ENCODE measurements around the gene ATRAID. TPM values are rescaled to one million over a fixed set of nuclear protein-coding genes. Genes with fewer than 3 reads are reported as not detected.

The ATRAID gene
- 84.3 and 86.6 TPM in 2 replicates for total RNA-seq
- polyA plus RNA-seq, result 280 and 283 TPM in 2 replicates
- 212 and 219 TPM in 2 replicates for polyA plus RNA-seq (2011; cell fraction: cytosol; rRNA removed)
- 103 and 120 TPM in 2 replicates for polyA plus RNA-seq (2011; cell fraction: nucleus; rRNA removed)
- 105 and 106 TPM in 2 replicates for polyA plus RNA-seq (2012)
- 96.0 and 102 TPM in 2 replicates for polyA minus RNA-seq
- 84.5 TPM for polyA minus RNA-seq (2011; cell fraction: cytosol; rRNA and poly(A)+ RNA removed)
- polyA minus RNA-seq (2011; cell fraction: nucleus; rRNA and poly(A)+ RNA removed), result 38.5 and 46.4 TPM in 2 replicates
- Bru-seq, nascent RNA, result percentile 83 among the genes with signal in this experiment
- percentile 80 among the genes with signal in this experiment for BruChase-seq, experiment 1, labeled RNA remaining after a 6-hour chase
- percentile 67 among the genes with signal in this experiment for BruChase-seq, experiment 2, labeled RNA remaining after a 2-hour chase
- long read RNA-seq, transcript ATRAID-201 (7 exons, 1,240 nt), result major isoform, 286 of 391 reads
- long read RNA-seq, transcript ATRAID-202 (7 exons, 1,059 nt), result minor isoform, 88 of 391 reads
- long read RNA-seq, partial matches to known transcripts, result 12 of 391 reads
- long read RNA-seq, other reads (novel, unspliced or antisense), result 5 of 391 reads

- POLR2A ChIA-PET, result interaction anchor here (0.6 kb wide), 1 partner anchor 92 kb away, joined by 3 read pairs; no protein-coding TSS in a partner anchor
These were observed at the start of gene ATRAID, which contains the start of gene SLC5A6 for GRCh38 chr2:27211943-27212625. TSS of gene ATRAID (plus strand) at chr2:27212041. CDS start at chr2:27212369, 328 bp downstream. TSS of gene SLC5A6 (minus strand) at chr2:27212268. CDS start at chr2:27207650, 4,618 bp downstream.

More at GRCh38 chr2:27211943-27212625, at the start of gene ATRAID, which contains the start of gene SLC5A6:
- CTCF ChIA-PET, result interaction anchor here (1.1 to 1.8 kb wide), 4 partner anchors 17 to 91 kb away, joined by 4 to 7 read pairs (median 4); no protein-coding TSS in a partner anchor
- peak within 1 kb of the TSS; percentile 98 for H3K4me2 ChIP-seq (ENCODE audit: insufficient read depth, low read length)
- no peaks in the 10 kb centered on the region for H3K27me3 ChIP-seq (ENCODE audit: control insufficient read depth in 2 of 2, insufficient read depth in 2 of 2, low read length in 2 of 2)
- H3K9ac ChIP-seq (replicated peaks; ENCODE audit: extremely low read depth, insufficient read depth, low read length), result peak within 1 kb of the TSS; percentile 94
- BruUV-seq (replicated peaks), result no TSS peak
- peak within 1 kb of the TSS; percentile 68 to 91 (median 88) for H3K4me3 ChIP-seq (replicated peaks in 1 of 3; ENCODE audit: insufficient read depth in 1 of 3, low read depth in 1 of 3, low read length in 3 of 3)
- FAIRE-seq (peak; percentile 78), DNase-seq (ENCODE audit: low read depth, low spot score) (peak; percentile 92)
- H3K9me1 ChIP-seq (replicated peaks; ENCODE audit: control insufficient read depth, extremely low read depth, insufficient read depth, low read length), result no peaks in the 10 kb centered on the region
- peak within 1 kb of the TSS; percentile 94 for H2AFZ ChIP-seq (ENCODE audit: low read depth, low read length)
- H3K4me1 ChIP-seq (ENCODE audit: control insufficient read depth, extremely low read depth, insufficient read depth, low read length), result peaks cover 17% of the 10 kb centered on the region
- no peak for TF ChIP-seq FOS (IDR thresholded peaks at IDR 0.05; ENCODE audit: borderline replicate concordance, insufficient read depth, low read length)
- TF ChIP-seq CTCF (IDR thresholded peaks at IDR 0.05; ENCODE audit: extremely low read depth in 1 of 2, insufficient read depth in 1 of 2, low read depth in 1 of 2, low read length in 2 of 2), result no peak
- no peak for TF ChIP-seq EZH2 (IDR thresholded peaks at IDR 0.05; ENCODE audit: borderline replicate concordance, low read depth, low read length, severe bottlenecking)
- peak; percentile 98 for TF ChIP-seq POLR2A (IDR thresholded peaks at IDR 0.05; ENCODE audit: low read depth, low read length)
- TF ChIP-seq JUN (IDR thresholded peaks at IDR 0.05; ENCODE audit: borderline replicate concordance, insufficient read depth, insufficient read length, low read depth), result no peak
- no peak for TF ChIP-seq MYC (IDR thresholded peaks at IDR 0.05; ENCODE audit: low read depth, low read length)
- no peak for TF ChIP-seq MAX (IDR thresholded peaks at IDR 0.05; ENCODE audit: insufficient read depth, insufficient read length)
- no peak for TF ChIP-seq GATA2 (IDR thresholded peaks at IDR 0.05; ENCODE audit: insufficient read depth, insufficient read length, low read depth, low read length)
- peak; percentile 97 for TF ChIP-seq POLR2AphosphoS5 (IDR thresholded peaks at IDR 0.05; ENCODE audit: insufficient read depth, low read depth, low read length)
- H4K20me1 ChIP-seq (replicated peaks; ENCODE audit: control insufficient read depth, extremely low read depth, insufficient read depth, low read length), result no peaks in the 10 kb centered on the region
- intact Hi-C loops (cut with micrococcal nuclease), result loop anchor here (1.0 to 5.0 kb wide), 8 partner anchors 75 to 168 kb away; partner anchors contain the start of genes EIF2B4, KHK, MPV17 and PREB
- H3K36me3 ChIP-seq (ENCODE audit: control insufficient read depth in 2 of 2, extremely low read depth in 1 of 2, insufficient read depth in 2 of 2, low read length in 2 of 2), result peaks cover 9 to 13% of the 10 kb centered on the region in 2 experiments
- dilution Hi-C loops (cut with MboI; ENCODE audit: extremely low pct_ligation_motif_present, low sequenced_read_pairs), result no loop called here
- H3K79me2 ChIP-seq (ENCODE audit: control insufficient read depth, insufficient read depth, low read length), result peaks cover 14% of the 10 kb centered on the region
- peak within 1 kb of the TSS; percentile 89 for H3K27ac ChIP-seq (ENCODE audit: insufficient read depth, low read depth, low read length)
- no peaks in the 10 kb centered on the region for H3K9me3 ChIP-seq (replicated peaks; ENCODE audit: control insufficient read depth, insufficient read depth, low read length)

All from endothelial cell of umbilical vein (primary cell).